ENCODE results near the gene ZNF622.

DNA sequence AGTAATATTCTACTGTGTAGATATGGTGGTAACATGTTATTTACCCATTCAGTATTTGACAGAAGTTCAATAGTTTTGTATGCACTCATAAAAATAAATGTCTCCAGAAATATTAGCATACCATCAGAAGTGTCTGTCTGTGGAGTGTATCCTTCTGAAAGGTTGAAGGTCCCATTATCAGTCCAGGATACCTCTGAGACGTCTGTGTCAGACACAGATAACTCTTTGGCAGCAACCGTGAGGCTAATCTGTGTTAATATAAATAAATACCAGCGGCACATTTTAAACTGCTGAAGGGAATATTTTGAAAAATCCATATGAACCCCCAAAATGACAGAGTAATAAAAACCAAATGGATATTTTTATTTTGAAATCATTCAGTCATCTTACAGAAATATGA is 11.9 kb upstream of the ZNF622 start:
- TF ChIP-seq ZNF274 (IDR thresholded peaks at IDR 0.05; ENCODE audit: insufficient read depth, insufficient read length) (no peak), TAF1 (IDR thresholded peaks at IDR 0.05; ENCODE audit: borderline replicate concordance, low read depth, low read length) (no peak)
- TF ChIP-seq, protein P1, sequence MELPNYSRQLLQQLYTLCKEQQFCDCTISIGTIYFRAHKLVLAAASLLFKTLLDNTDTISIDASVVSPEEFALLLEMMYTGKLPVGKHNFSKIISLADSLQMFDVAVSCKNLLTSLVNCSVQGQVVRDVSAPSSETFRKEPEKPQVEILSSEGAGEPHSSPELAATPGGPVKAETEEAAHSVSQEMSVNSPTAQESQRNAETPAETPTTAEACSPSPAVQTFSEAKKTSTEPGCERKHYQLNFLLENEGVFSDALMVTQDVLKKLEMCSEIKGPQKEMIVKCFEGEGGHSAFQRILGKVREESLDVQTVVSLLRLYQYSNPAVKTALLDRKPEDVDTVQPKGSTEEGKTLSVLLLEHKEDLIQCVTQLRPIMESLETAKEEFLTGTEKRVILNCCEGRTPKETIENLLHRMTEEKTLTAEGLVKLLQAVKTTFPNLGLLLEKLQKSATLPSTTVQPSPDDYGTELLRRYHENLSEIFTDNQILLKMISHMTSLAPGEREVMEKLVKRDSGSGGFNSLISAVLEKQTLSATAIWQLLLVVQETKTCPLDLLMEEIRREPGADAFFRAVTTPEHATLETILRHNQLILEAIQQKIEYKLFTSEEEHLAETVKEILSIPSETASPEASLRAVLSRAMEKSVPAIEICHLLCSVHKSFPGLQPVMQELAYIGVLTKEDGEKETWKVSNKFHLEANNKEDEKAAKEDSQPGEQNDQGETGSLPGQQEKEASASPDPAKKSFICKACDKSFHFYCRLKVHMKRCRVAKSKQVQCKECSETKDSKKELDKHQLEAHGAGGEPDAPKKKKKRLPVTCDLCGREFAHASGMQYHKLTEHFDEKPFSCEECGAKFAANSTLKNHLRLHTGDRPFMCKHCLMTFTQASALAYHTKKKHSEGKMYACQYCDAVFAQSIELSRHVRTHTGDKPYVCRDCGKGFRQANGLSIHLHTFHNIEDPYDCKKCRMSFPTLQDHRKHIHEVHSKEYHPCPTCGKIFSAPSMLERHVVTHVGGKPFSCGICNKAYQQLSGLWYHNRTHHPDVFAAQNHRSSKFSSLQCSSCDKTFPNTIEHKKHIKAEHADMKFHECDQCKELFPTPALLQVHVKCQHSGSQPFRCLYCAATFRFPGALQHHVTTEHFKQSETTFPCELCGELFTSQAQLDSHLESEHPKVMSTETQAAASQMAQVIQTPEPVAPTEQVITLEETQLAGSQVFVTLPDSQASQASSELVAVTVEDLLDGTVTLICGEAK (IDR thresholded peaks at IDR 0.05; ENCODE audit: borderline replicate concordance): no peak

Measured in GM12878 (cell line).